K562 (cell line): Measurements from ENCODE around the gene DTNBP1. TPM values are rescaled to one million over a fixed set of nuclear protein-coding genes. Genes with fewer than 3 reads are reported as not detected.

Experiments
- ATAC-seq: fragments of 200-7000 bp; cut with Tn5 transposase; 3 replicates; pipeline ENCODE4 v1.9.1; 2020; ENCODE audit warnings: moderate library complexity
- BruUV-seq: library from RNA; stranded (reverse); fragments of 400-500 nt; replicated peaks from 2 replicates; lab custom pipeline; 2021; lab: Mats Ljungman, UMichigan
- CTCF ChIA-PET: fragments of 300-600 bp; formaldehyde crosslinking; extraction: SDS; loops from one replicate; lab custom pipeline; 2021; ENCODE audit warnings: low intra/inter-chr PET ratio; lab: Yijun Ruan, JAX
- POLR2A ChIA-PET: fragments of 300-600, 350-650 bp; sonication (Branson Sonifier 250); formaldehyde crosslinking; extraction: SDS; loops from one replicate; lab custom pipeline; 2021; ENCODE audit warnings: antibody characterized with exemption, inconsistent platforms; lab: Yijun Ruan, JAX
- DNase-seq, 4 experiments: peaks; one replicate each; pipeline versions ENCODE4 v3.0.0 to v3.0.0-alpha.2; 2011 to 2018; ENCODE audit warnings: low spot score in 3 of 4, mixed read lengths in 3 of 4; ENCODE audit errors: extremely low read depth in 1 of 4
- FAIRE-seq: peaks from 2 replicates; lab custom pipeline; 2011; peaks lifted over from hg19 to GRCh38; lab: Jason Lieb, UNC
- H2AFZ ChIP-seq: 2 replicates; pipeline ENCODE4 v1.6.0; 2011; ENCODE audit warnings: low read depth, low read length, control low read depth, inconsistent platforms
- H3K27ac ChIP-seq: fragments of 200-600 bp; 3 replicates; pipeline ENCODE4 v1.8.0; 2011; ENCODE audit warnings: low read depth, mild to moderate bottlenecking, control low read depth, inconsistent platforms, low read length, moderate library complexity, mixed read lengths; ENCODE audit errors: extremely low read depth
- H3K27me3 ChIP-seq, 2 experiments: fragments of 300-600 bp in 1 of 2; 2 replicates in 1 of 2; 3 replicates in 1 of 2; pipeline versions ENCODE4 v1.6.0 to v1.8.0; 2011; ENCODE audit warnings: inconsistent platforms in 2 of 2, low read length in 2 of 2, mild to moderate bottlenecking in 1 of 2, mixed read lengths in 1 of 2, moderate library complexity in 1 of 2; ENCODE audit not compliant: control insufficient read depth in 2 of 2, insufficient read depth in 2 of 2
- H3K36me3 ChIP-seq: fragments of 300-600 bp; 3 replicates; pipeline ENCODE4 v1.8.0; 2011; ENCODE audit warnings: mild to moderate bottlenecking, low read length, inconsistent platforms; ENCODE audit not compliant: control insufficient read depth, insufficient read depth
- H3K4me1 ChIP-seq, 2 experiments: fragments of 200-600 bp in 1 of 2; replicated peaks in 1 of 2; 2 replicates in 1 of 2; 3 replicates in 1 of 2; pipeline versions ENCODE4 v1.5.1 to v1.8.0; 2011; ENCODE audit warnings: inconsistent platforms in 2 of 2, low read length in 2 of 2, mild to moderate bottlenecking in 1 of 2, mixed read lengths in 1 of 2, moderate library complexity in 1 of 2; ENCODE audit not compliant: control insufficient read depth in 2 of 2, insufficient read depth in 2 of 2
- H3K4me2 ChIP-seq: 2 replicates; pipeline ENCODE4 v1.6.1; 2011; ENCODE audit warnings: low read length, control low read depth, inconsistent platforms, mixed read lengths; ENCODE audit not compliant: insufficient read depth
- H3K4me3 ChIP-seq: fragments of 200-600 bp; sonication (generic), shearing (Covaris generic); 2 replicates; pipeline ENCODE4 v1.5.1; 2016; ENCODE audit warnings: control low read depth, inconsistent platforms
- H3K79me2 ChIP-seq: fragments of 200-600 bp; 3 replicates; pipeline ENCODE4 v1.8.0; 2011; ENCODE audit warnings: low read length, inconsistent platforms; ENCODE audit not compliant: control insufficient read depth, insufficient read depth
- H3K9ac ChIP-seq, 2 experiments: 2 replicates each; pipeline versions ENCODE4 v1.6.0 to v1.6.1; 2011; ENCODE audit warnings: low read depth in 2 of 2, low read length in 2 of 2, control low read depth in 1 of 2, inconsistent platforms in 1 of 2, mild to moderate bottlenecking in 1 of 2, mixed read lengths in 1 of 2; ENCODE audit not compliant: insufficient read depth in 1 of 2
- H3K9me1 ChIP-seq: one replicate; pipeline ENCODE4 v1.6.0; 2011; ENCODE audit warnings: inconsistent platforms, mild to moderate bottlenecking, low read length, moderate library complexity; ENCODE audit not compliant: control insufficient read depth, insufficient read depth
- H3K9me3 ChIP-seq: replicated peaks from 2 replicates; pipeline ENCODE4 v1.5.1; 2011; ENCODE audit warnings: low read depth, low read length, inconsistent platforms; ENCODE audit not compliant: control insufficient read depth, insufficient read depth
- H4K20me1 ChIP-seq: replicated peaks from 2 replicates; pipeline ENCODE4 v1.6.1; 2011; ENCODE audit warnings: low read length, inconsistent platforms, mixed read lengths; ENCODE audit not compliant: control insufficient read depth, insufficient read depth
- ATF3 ChIP-seq, 2 experiments: fragments of 450-650 bp in 1 of 2; sonication (generic) in 1 of 2; formaldehyde crosslinking in 1 of 2; IDR thresholded peaks in 1 of 2; conservative IDR thresholded peaks in 1 of 2; 2 replicates each; pipeline versions ENCODE4 v1.6.1 to v1.8.1; 2016 to 2023; ENCODE audit warnings: mild to moderate bottlenecking in 2 of 2, moderate library complexity in 2 of 2, inconsistent platforms in 1 of 2, missing genetic modification reagents in 1 of 2
- CBFA2T2 ChIP-seq: fragments of 450-650 bp; conservative IDR thresholded peaks from 2 replicates; pipeline ENCODE4 v1.6.1; 2017; ENCODE audit warnings: mild to moderate bottlenecking
- FOS ChIP-seq: IDR thresholded peaks from 3 replicates; pipeline ENCODE4 v1.6.1; 2011; ENCODE audit not compliant: insufficient read length; ENCODE audit errors: extremely low read depth
- FOSL1 ChIP-seq: fragments of 200-800 bp; sonication (Bioruptor generic); conservative IDR thresholded peaks from 2 replicates; pipeline ENCODE4 v1.6.1; 2016; ENCODE audit warnings: missing genetic modification characterization, missing compliant biosample characterization
- JUN ChIP-seq, 2 experiments: sonication (generic) in 1 of 2; formaldehyde crosslinking in 1 of 2; IDR thresholded peaks; 2 replicates each; pipeline versions ENCODE4 v1.6.1 to v1.8.0; 2012 to 2022; ENCODE audit warnings: borderline replicate concordance in 2 of 2, mild to moderate bottlenecking in 2 of 2, improper control_type of control experiment in 1 of 2, low read depth in 1 of 2, low read length in 1 of 2, missing genetic modification reagents in 1 of 2
- JUND ChIP-seq, 2 experiments: IDR thresholded peaks; 2 replicates in 1 of 2; 3 replicates in 1 of 2; pipeline ENCODE4 v1.6.1; 2011; ENCODE audit warnings: borderline replicate concordance in 2 of 2, low read depth in 2 of 2, low read length in 2 of 2, improper control_type of control experiment in 1 of 2, missing biosample characterization in 1 of 2, missing genetic modification characterization in 1 of 2, missing genetic modification reagents in 1 of 2
- ZNF263 ChIP-seq: sonication (generic); formaldehyde crosslinking; IDR thresholded peaks from 2 replicates; pipeline ENCODE4 v1.8.0; 2022; ENCODE audit warnings: mild to moderate bottlenecking, missing genetic modification reagents, borderline replicate concordance
- WGBS: fragments of 100-300 bp; shearing (Covaris generic); methylation state at CpG from one replicate; pipeline ENCODE4 v1.1.6; 2016; ENCODE audit warnings: low coverage, mixed read lengths; ENCODE audit not compliant: insufficient coverage; ENCODE audit errors: missing lambda C conversion rate; 5-methylcytosine and 5-hydroxymethylcytosine counted together
- in situ Hi-C: fragments of 300-500 bp; cut with MboI; formaldehyde crosslinking; loops from 4 replicates; pipeline ENCODE4 v1.15.0; 2018; ENCODE audit warnings: inconsistent platforms, mixed read lengths
- intact Hi-C: fragments of 100-400 bp; cut with micrococcal nuclease; formaldehyde crosslinking; loops from 2 replicates; pipeline ENCODE4 v1.14.2; 2022
- polyA plus RNA-seq, 8 experiments: library from polyadenylated mRNA; depleted of rRNA in 4 of 8; stranded (reverse) in 5 of 8; unstranded in 3 of 8; fragments of >200 nt; fragmentation: Nextera tagmentation in 2 of 8; fragmentation: Illumina TruSeq in 1 of 8; extraction: Ambion mirVana in 2 of 8; extraction: Trizol in 1 of 8; gene quantifications; 2 replicates each; pipeline versions ENCODE4 v1.2.1 to v1.2.3, GENCODE V29; 2011 to 2014; ENCODE audit warnings: inconsistent platforms in 1 of 8, missing spikeins in 1 of 8
- total RNA-seq, 7 experiments: library from RNA; depleted of rRNA in 6 of 7; stranded (reverse); fragments of >200 nt in 6 of 7; fragmentation: Illumina TruSeq in 2 of 7; extraction: Trizol in 2 of 7; gene quantifications; 2 replicates each; pipeline versions ENCODE4 v1.2.1 to v1.2.3, GENCODE V29; 2011 to 2021; ENCODE audit warnings: low replicate concordance in 1 of 7

DTNBP1 gene
- total and polyA plus RNA-seq, 9 of the 15 experiments (the other 6 are each of a cell fraction or from before 2014, with no cell fraction given) = 16.7 to 54.5 (median 21.4) TPM

GRCh38 chr6:15608396-15608795, 54.4 kb downstream of the DTNBP1 start:
- no peaks in the 10 kb centered on the region for H3K27me3 ChIP-seq
- H3K4me1 ChIP-seq = peaks cover 5% of the 10 kb centered on the region in 2 experiments
- no peak overlapping the region for H3K4me3 ChIP-seq
- DNase-seq (no peak), ATAC-seq (no peak), FAIRE-seq (no peak)
- no peak overlapping the region for H3K27ac ChIP-seq
- in situ Hi-C loops (no loop called here), intact Hi-C loops (no loop called here)
- H3K36me3 ChIP-seq = peaks cover 28% of the 10 kb centered on the region; the same call in 2 of the 3 replicates
- H4K20me1 ChIP-seq = no peaks in the 10 kb centered on the region
- POLR2A ChIA-PET = interaction anchor here (1.1 to 2.7 kb wide), 2 partner anchors 12 to 530 kb away, joined by 3 to 14 read pairs; no protein-coding TSS in a partner anchor
- WGBS = 94% methylated on average over 3 of the region's 3 CpGs
- H3K9me3 ChIP-seq = no peaks in the 10 kb centered on the region
- H3K79me2 ChIP-seq = no peaks in the 10 kb centered on the region
- no peak overlapping the region for H2AFZ ChIP-seq
- H3K9ac ChIP-seq = no peak overlapping the region
- H3K4me2 ChIP-seq = no peak overlapping the region
- CTCF ChIA-PET = no interaction called here
- no TSS peak for BruUV-seq
- H3K9me1 ChIP-seq = no peaks in the 10 kb centered on the region
- TF ChIP-seq ATF3 (IDR thresholded peaks at IDR 0.05) (peak; percentile 45; the same call in 1 of the 2 replicates), ATF3 (CRISPR knock-in tag; conservative IDR thresholded peaks at IDR 0.05) (no peak), CBFA2T2 (no peak), FOS (no peak), FOSL1 (tag) (peak; percentile 86), ZNF263 (CRISPR knock-in tag) (peak; percentile 42; the same call in 1 of the 2 replicates), JUND (IDR thresholded peaks at IDR 0.05; ENCODE audit: borderline replicate concordance, low read depth, low read length) (peak; percentile 74; the same call in 1 of the 2 replicates), JUND (tag; IDR thresholded peaks at IDR 0.05; ENCODE audit: borderline replicate concordance, low read depth, low read length) (peak; percentile 37; the same call in 1 of the 3 replicates), JUN (IDR thresholded peaks at IDR 0.05; ENCODE audit: borderline replicate concordance, low read depth, low read length) (peak; percentile 53; the same call in 1 of the 2 replicates), JUN (CRISPR knock-in tag; IDR thresholded peaks at IDR 0.05; ENCODE audit: borderline replicate concordance) (no peak)
- TF ChIP-seq, all 486 proteins: peak for 5
